ENCODE data around the gene BAD.

- no peak for TF ChIP-seq CTCF (IDR thresholded peaks at IDR 0.05; ENCODE audit: poor library complexity)
- no peak for TF ChIP-seq EZH2phosphoT487 (IDR thresholded peaks at IDR 0.05; ENCODE audit: low read depth, severe bottlenecking, unreplicated experiment)
Observed at GRCh38 chr11:64223001-64223651, 61.3 kb downstream of the BAD start.

Data from hepatocyte (in vitro differentiated cells).